ENCODE measurements around the gene KLLN. TPM values are rescaled to one million over a fixed set of nuclear protein-coding genes. Genes with fewer than 3 reads are reported as not detected.
"Not testable (repeated sequence)": the region's sequence is repeated elsewhere in the genome, so short reads cannot be mapped to it uniquely, and the experiment has no call there.

Gene KLLN
- total RNA-seq, 1 donor from 2014 or later: 0.98 TPM

- Mint-ChIP-seq H3K4me1 (no peaks in the 10 kb centered on the region), H3K27me3 (ENCODE audit: low read depth) (no peaks in the 10 kb centered on the region), H3K36me3 (ENCODE audit: low read depth) (peaks cover 32% of the 10 kb centered on the region), H3K9me3 (peaks cover 10% of the 10 kb centered on the region), H3K27ac (ENCODE audit: unreplicated experiment) (no peak overlapping the region), H3K4me3 (no peak overlapping the region)
- TF ChIP-seq, protein P1, sequence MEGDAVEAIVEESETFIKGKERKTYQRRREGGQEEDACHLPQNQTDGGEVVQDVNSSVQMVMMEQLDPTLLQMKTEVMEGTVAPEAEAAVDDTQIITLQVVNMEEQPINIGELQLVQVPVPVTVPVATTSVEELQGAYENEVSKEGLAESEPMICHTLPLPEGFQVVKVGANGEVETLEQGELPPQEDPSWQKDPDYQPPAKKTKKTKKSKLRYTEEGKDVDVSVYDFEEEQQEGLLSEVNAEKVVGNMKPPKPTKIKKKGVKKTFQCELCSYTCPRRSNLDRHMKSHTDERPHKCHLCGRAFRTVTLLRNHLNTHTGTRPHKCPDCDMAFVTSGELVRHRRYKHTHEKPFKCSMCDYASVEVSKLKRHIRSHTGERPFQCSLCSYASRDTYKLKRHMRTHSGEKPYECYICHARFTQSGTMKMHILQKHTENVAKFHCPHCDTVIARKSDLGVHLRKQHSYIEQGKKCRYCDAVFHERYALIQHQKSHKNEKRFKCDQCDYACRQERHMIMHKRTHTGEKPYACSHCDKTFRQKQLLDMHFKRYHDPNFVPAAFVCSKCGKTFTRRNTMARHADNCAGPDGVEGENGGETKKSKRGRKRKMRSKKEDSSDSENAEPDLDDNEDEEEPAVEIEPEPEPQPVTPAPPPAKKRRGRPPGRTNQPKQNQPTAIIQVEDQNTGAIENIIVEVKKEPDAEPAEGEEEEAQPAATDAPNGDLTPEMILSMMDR (conservative IDR thresholded peaks at IDR 0.05): no peak
- no peak for DNase-seq (ENCODE audit: low read depth, low spot score)
These were observed 23.8 kb upstream of the KLLN start for GRCh38 chr10:87887146-87887545.

- H3K36me3 Mint-ChIP-seq (ENCODE audit: low read depth): peaks cover 38% of the 10 kb centered on the region
- no peak for DNase-seq (ENCODE audit: low read depth, low spot score)
- H3K9me3 Mint-ChIP-seq: peaks cover 13% of the 10 kb centered on the region
- no peak overlapping the region for H3K4me3 Mint-ChIP-seq
- TF ChIP-seq, protein P1 (conservative IDR thresholded peaks at IDR 0.05): no peak
- H3K27ac Mint-ChIP-seq (ENCODE audit: unreplicated experiment): no peak overlapping the region
- H3K27me3 Mint-ChIP-seq (ENCODE audit: low read depth): no peaks in the 10 kb centered on the region
- H3K4me1 Mint-ChIP-seq: no peaks in the 10 kb centered on the region
These were observed 23.3 kb upstream of the KLLN start for GRCh38 chr10:87886635-87887034.

- H3K4me3 Mint-ChIP-seq: no peak overlapping the region
- peaks cover 13% of the 10 kb centered on the region for H3K9me3 Mint-ChIP-seq
- no peak for DNase-seq (ENCODE audit: low read depth, low spot score)
- H3K4me1 Mint-ChIP-seq: no peaks in the 10 kb centered on the region
- H3K27ac Mint-ChIP-seq (ENCODE audit: unreplicated experiment): no peak overlapping the region
- H3K36me3 Mint-ChIP-seq (ENCODE audit: low read depth): peaks cover 49% of the 10 kb centered on the region
- H3K27me3 Mint-ChIP-seq (ENCODE audit: low read depth): no peaks in the 10 kb centered on the region
- TF ChIP-seq, protein P1 (conservative IDR thresholded peaks at IDR 0.05): no peak
These were observed 19.4 kb upstream of the KLLN start for GRCh38 chr10:87882555-87883294.

GRCh38 chr10:87881373-87882059 lies 18.2 kb upstream of the KLLN start:
- not testable (repeated sequence) for H3K4me3 Mint-ChIP-seq; DNase-seq (ENCODE audit: low read depth, low spot score); H3K4me1 Mint-ChIP-seq; H3K27ac Mint-ChIP-seq (ENCODE audit: unreplicated experiment); H3K9me3 Mint-ChIP-seq; H3K27me3 Mint-ChIP-seq (ENCODE audit: low read depth)
- peaks cover 37% of the 10 kb centered on the region for H3K36me3 Mint-ChIP-seq (ENCODE audit: low read depth)

DNA sequence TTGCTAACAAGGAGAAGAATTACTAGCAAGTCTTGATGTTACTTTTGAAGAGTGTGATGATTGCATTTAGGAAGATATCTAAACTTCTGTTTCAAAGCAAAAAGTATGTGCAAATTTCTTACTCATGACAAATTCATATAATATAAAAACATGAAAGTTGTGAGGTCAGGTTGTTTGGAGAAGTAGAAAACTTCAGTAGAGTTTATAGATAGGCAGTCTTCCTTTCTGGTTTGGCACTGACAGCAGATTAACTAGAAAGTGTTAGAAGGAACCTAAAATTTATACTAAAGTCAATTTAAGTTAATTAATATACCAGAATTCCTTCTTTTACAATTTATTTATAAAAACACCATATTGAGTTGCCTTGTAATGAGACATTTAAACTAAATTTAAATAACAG lies 17.0 kb upstream of the KLLN start:
- Mint-ChIP-seq H3K4me3 (no peak overlapping the region), H3K27ac (ENCODE audit: unreplicated experiment) (no peak overlapping the region), H3K4me1 (peaks cover 4% of the 10 kb centered on the region), H3K36me3 (ENCODE audit: low read depth) (peaks cover 27% of the 10 kb centered on the region), H3K27me3 (ENCODE audit: low read depth) (no peaks in the 10 kb centered on the region), H3K9me3 (peaks cover 4% of the 10 kb centered on the region)
- TF ChIP-seq, protein P1 (conservative IDR thresholded peaks at IDR 0.05): no peak
- DNase-seq (ENCODE audit: low read depth, low spot score): no peak

Data from neural crest cell (in vitro differentiated cells).